KG1 (cell line): ENCODE results near the gene ADAMTS17.
"Not testable (repeated sequence)": the region's sequence is repeated elsewhere in the genome, so short reads cannot be mapped to it uniquely, and the experiment has no call there.

ENCODE experiments used
- DNase-seq: peaks from one replicate; lab custom pipeline; 2025; lab: John Stamatoyannopoulos, UW

ADAMTS17 gene

GRCh38 chr15:99987701-99988100 lies 354.1 kb downstream of the ADAMTS17 start:
- DNase-seq, result no peak

GRCh38 chr15:99987119-99987506 lies 354.7 kb downstream of the ADAMTS17 start:
- DNase-seq, result no peak

GRCh38 chr15:99986297-99987118 lies 355.3 kb downstream of the ADAMTS17 start:
- no peak for DNase-seq

GRCh38 chr15:99985878-99986277 lies 355.9 kb downstream of the ADAMTS17 start:
- no peak for DNase-seq

- no peak for DNase-seq
Measured at GRCh38 chr15:99984491-99985243, 357.1 kb downstream of the ADAMTS17 start.

GRCh38 chr15:99983886-99984286 lies 357.9 kb downstream of the ADAMTS17 start:
- no peak for DNase-seq

GRCh38 chr15:99983171-99983885 lies 358.4 kb downstream of the ADAMTS17 start:
- no peak for DNase-seq

GRCh38 chr15:99982662-99983061 lies 359.1 kb downstream of the ADAMTS17 start:
- DNase-seq, result no peak

GRCh38 chr15:99981839-99982658 lies 359.7 kb downstream of the ADAMTS17 start:
- no peak for DNase-seq

GRCh38 chr15:99981191-99981647 lies 360.6 kb downstream of the ADAMTS17 start:
- DNase-seq, result no peak

GRCh38 chr15:99980752-99981151 lies 361.0 kb downstream of the ADAMTS17 start:
- no peak for DNase-seq

- not testable (repeated sequence) for DNase-seq
Measured at GRCh38 chr15:99979886-99980285, 361.9 kb downstream of the ADAMTS17 start.

- DNase-seq, result no peak
Measured at GRCh38 chr15:99979371-99979770, 362.4 kb downstream of the ADAMTS17 start.

- no peak for DNase-seq
Measured at GRCh38 chr15:99978426-99978825, 363.3 kb downstream of the ADAMTS17 start.

- DNase-seq, result no peak
Measured at GRCh38 chr15:99977929-99978328, 363.8 kb downstream of the ADAMTS17 start.

- no peak for DNase-seq
Measured at GRCh38 chr15:99976811-99977271, 364.9 kb downstream of the ADAMTS17 start.

GRCh38 chr15:99976000-99976399 lies 365.8 kb downstream of the ADAMTS17 start:
- DNase-seq, result no peak

GRCh38 chr15:99974246-99974645 lies 367.5 kb downstream of the ADAMTS17 start:
- no peak for DNase-seq

- DNase-seq, result no peak
Measured at GRCh38 chr15:99973351-99973750, 368.4 kb downstream of the ADAMTS17 start.

- DNase-seq, result no peak
Measured at GRCh38 chr15:99970891-99971430, 370.8 kb downstream of the ADAMTS17 start.

GRCh38 chr15:99969261-99969920 lies 372.4 kb downstream of the ADAMTS17 start:
- DNase-seq, result no peak
